HG02973 (cell line): ENCODE data around the gene FSTL4.

Experiments
- ATAC-seq: cut with Tn5 transposase; IDR thresholded peaks from one replicate; pipeline ENCODE4 v1.9.1; 2021; ENCODE audit warnings: moderate library complexity; ENCODE audit not compliant: unreplicated experiment

The FSTL4 gene

GRCh38 chr5:133253070-133253469, 359.3 kb downstream of the FSTL4 start:
- ATAC-seq, result no peak

- ATAC-seq, result no peak
Measured at GRCh38 chr5:133252133-133252480, 360.2 kb downstream of the FSTL4 start.

- no peak for ATAC-seq
Measured at GRCh38 chr5:133251296-133252132, 360.8 kb downstream of the FSTL4 start.

GRCh38 chr5:133250527-133250926, 361.8 kb downstream of the FSTL4 start:
- ATAC-seq, result no peak

- ATAC-seq, result no peak
Measured at GRCh38 chr5:133249593-133249992, 362.7 kb downstream of the FSTL4 start.

- ATAC-seq, result no peak
Measured at GRCh38 chr5:133247881-133248624, 364.3 kb downstream of the FSTL4 start.

- no peak for ATAC-seq
Measured at GRCh38 chr5:133247151-133247709, 365.1 kb downstream of the FSTL4 start.

GRCh38 chr5:133246376-133247150, 365.8 kb downstream of the FSTL4 start:
- no peak for ATAC-seq

GRCh38 chr5:133246053-133246370, 366.3 kb downstream of the FSTL4 start:
- ATAC-seq, result no peak

- no peak for ATAC-seq
Measured at GRCh38 chr5:133245191-133246052, 366.9 kb downstream of the FSTL4 start.

- ATAC-seq, result no peak
Measured at GRCh38 chr5:133244242-133244641, 368.1 kb downstream of the FSTL4 start.

- ATAC-seq, result no peak
Measured at GRCh38 chr5:133243196-133243595, 369.1 kb downstream of the FSTL4 start.

GRCh38 chr5:133242221-133242835, 370.0 kb downstream of the FSTL4 start:
- ATAC-seq, result no peak

GRCh38 chr5:133241179-133242092, 370.9 kb downstream of the FSTL4 start:
- ATAC-seq, result no peak

GRCh38 chr5:133240425-133241091, 371.8 kb downstream of the FSTL4 start:
- no peak for ATAC-seq

- no peak for ATAC-seq
Measured at GRCh38 chr5:133238426-133239205, 373.7 kb downstream of the FSTL4 start.

GRCh38 chr5:133236976-133237375, 375.4 kb downstream of the FSTL4 start:
- no peak for ATAC-seq

- ATAC-seq, result no peak
Measured at GRCh38 chr5:133236541-133236951, 375.8 kb downstream of the FSTL4 start.
